PC-3 (cell line): ENCODE results near the gene ATG16L1. TPM values are rescaled to one million over a fixed set of nuclear protein-coding genes. Genes with fewer than 3 reads are reported as not detected.

ENCODE experiments used
- ATAC-seq: fragments of 200-7000 bp; cut with Tn5 transposase; 2 replicates; pipeline ENCODE4 v1.9.1; 2020; ENCODE audit warnings: mild to moderate bottlenecking, moderate library complexity
- BruUV-seq: library from RNA; stranded (reverse); fragments of 400-500 nt; replicated peaks from 2 replicates; lab custom pipeline; 2021; lab: Mats Ljungman, UMichigan
- CTCF ChIA-PET: fragments of 300-600 bp; sonication (Branson Sonifier 250); formaldehyde crosslinking; loops from one replicate; lab custom pipeline; 2022; ENCODE audit warnings: antibody characterized with exemption; lab: Charles Lee
- POLR2A ChIA-PET: fragments of 300-600 bp; sonication (Branson Sonifier 250); formaldehyde crosslinking; loops from one replicate; lab custom pipeline; 2022; ENCODE audit warnings: antibody characterized with exemption; ENCODE audit not compliant: unreplicated experiment; lab: Charles Lee
- DNase-seq: peaks from one replicate; pipeline ENCODE4 v3.0.0-alpha.2; 2015
- H2AFZ ChIP-seq: fragments of 300-600 bp; sonication (generic); 2 replicates; pipeline ENCODE4 v1.6.0; 2016; ENCODE audit warnings: antibody characterized with exemption, low read length
- H3F3A ChIP-seq: fragments of 300-600 bp; sonication (generic); one replicate; pipeline ENCODE4 v1.6.0; 2017; ENCODE audit warnings: antibody characterized with exemption, low read length, control low read depth, mild to moderate bottlenecking; ENCODE audit not compliant: unreplicated experiment
- H3K27ac ChIP-seq: fragments of 300-600 bp; sonication (generic); 2 replicates; pipeline ENCODE4 v1.5.1; 2016; ENCODE audit warnings: mild to moderate bottlenecking, low read length
- H3K27me3 ChIP-seq: fragments of 300-600 bp; sonication (generic); 2 replicates; pipeline ENCODE4 v1.6.1; 2016; ENCODE audit warnings: low read length, mixed read lengths
- H3K36me3 ChIP-seq: fragments of 300-600 bp; sonication (generic); 2 replicates; pipeline ENCODE4 v1.6.1; 2016; ENCODE audit warnings: low read depth, mixed run types, low read length, mixed read lengths
- H3K4me1 ChIP-seq: fragments of 300-600 bp; sonication (generic); 2 replicates; pipeline ENCODE4 v1.5.1; 2016; ENCODE audit warnings: low read length; ENCODE audit not compliant: insufficient read depth
- H3K4me2 ChIP-seq: fragments of 300-600 bp; sonication (generic); 2 replicates; pipeline ENCODE4 v1.6.0; 2016; ENCODE audit warnings: low read length
- H3K4me3 ChIP-seq: fragments of 300-600 bp; sonication (generic); 2 replicates; pipeline ENCODE4 v1.5.1; 2016; ENCODE audit warnings: mild to moderate bottlenecking, low read length, mixed read lengths
- H3K79me2 ChIP-seq: fragments of 300-600 bp; sonication (generic); 2 replicates; pipeline ENCODE4 v1.6.1; 2017; ENCODE audit warnings: low read length, mixed read lengths
- H3K9ac ChIP-seq: fragments of 300-600 bp; sonication (generic); 2 replicates; pipeline ENCODE4 v1.6.0; 2016; ENCODE audit warnings: mild to moderate bottlenecking, low read length
- H3K9me2 ChIP-seq: fragments of 300-600 bp; sonication (generic); replicated peaks from 2 replicates; pipeline ENCODE4 v1.6.1; 2016; ENCODE audit warnings: mixed run types, low read length, mixed read lengths
- H3K9me3 ChIP-seq: fragments of 300-600 bp; sonication (generic); 2 replicates; pipeline ENCODE4 v1.6.1; 2016; ENCODE audit warnings: low read length, mixed read lengths
- H4K20me1 ChIP-seq: fragments of 300-600 bp; sonication (generic); 2 replicates; pipeline ENCODE4 v1.6.1; 2016; ENCODE audit warnings: low read length, mixed read lengths
- CTCF ChIP-seq: fragments of 300-600 bp; sonication (generic); conservative IDR thresholded peaks from 2 replicates; pipeline ENCODE4 v1.5.1; 2017; ENCODE audit warnings: antibody characterized with exemption, low read depth, mild to moderate bottlenecking, low read length
- EZH2 ChIP-seq: fragments of 300-600 bp; sonication (generic); IDR thresholded peaks from one replicate; pipeline ENCODE4 v1.6.1; 2017; ENCODE audit warnings: antibody characterized with exemption, mild to moderate bottlenecking, low read length; ENCODE audit not compliant: unreplicated experiment
- EZH2phosphoT487 ChIP-seq: fragments of 300-600 bp; sonication (generic); IDR thresholded peaks from 2 replicates; pipeline ENCODE4 v1.6.1; 2018; ENCODE audit warnings: mild to moderate bottlenecking, antibody characterized with exemption, low read length, borderline replicate concordance
- intact Hi-C: fragments of 100-400 bp; cut with micrococcal nuclease; formaldehyde crosslinking; loops from 2 replicates; pipeline ENCODE4 v1.9.0; 2023
- total RNA-seq: library from RNA; depleted of rRNA; stranded (reverse); fragments of >200 nt; gene quantifications from 2 replicates; pipeline ENCODE4 v1.2.3, GENCODE V29; 2014

Gene ATG16L1
- total RNA-seq, 1 experiment from 2014 or later, result 173 TPM

GRCh38 chr2:233219848-233220247 lies 31.6 kb upstream of the ATG16L1 start:
- Histone ChIP-seq H3K79me2 (no peaks in the 10 kb centered on the region), H3K9me3 (no peaks in the 10 kb centered on the region), H3K27me3 (no peaks in the 10 kb centered on the region), H4K20me1 (no peaks in the 10 kb centered on the region), H3K27ac (no peak overlapping the region), H3F3A (no peaks in the 10 kb centered on the region), H3K36me3 (no peaks in the 10 kb centered on the region), H3K9me2 (no peaks in the 10 kb centered on the region), H3K4me1 (no peaks in the 10 kb centered on the region), H3K4me3 (no peak overlapping the region), H3K4me2 (no peak overlapping the region), H2AFZ (no peak overlapping the region), H3K9ac (no peak overlapping the region)
- CTCF ChIA-PET, result no interaction called here
- intact Hi-C loops, result no loop called here
- no TSS peak for BruUV-seq
- POLR2A ChIA-PET, result no interaction called here
- ATAC-seq (no peak), DNase-seq (no peak)
- no peak for TF ChIP-seq CTCF
- no peak for TF ChIP-seq EZH2
- no peak for TF ChIP-seq EZH2phosphoT487

DNA sequence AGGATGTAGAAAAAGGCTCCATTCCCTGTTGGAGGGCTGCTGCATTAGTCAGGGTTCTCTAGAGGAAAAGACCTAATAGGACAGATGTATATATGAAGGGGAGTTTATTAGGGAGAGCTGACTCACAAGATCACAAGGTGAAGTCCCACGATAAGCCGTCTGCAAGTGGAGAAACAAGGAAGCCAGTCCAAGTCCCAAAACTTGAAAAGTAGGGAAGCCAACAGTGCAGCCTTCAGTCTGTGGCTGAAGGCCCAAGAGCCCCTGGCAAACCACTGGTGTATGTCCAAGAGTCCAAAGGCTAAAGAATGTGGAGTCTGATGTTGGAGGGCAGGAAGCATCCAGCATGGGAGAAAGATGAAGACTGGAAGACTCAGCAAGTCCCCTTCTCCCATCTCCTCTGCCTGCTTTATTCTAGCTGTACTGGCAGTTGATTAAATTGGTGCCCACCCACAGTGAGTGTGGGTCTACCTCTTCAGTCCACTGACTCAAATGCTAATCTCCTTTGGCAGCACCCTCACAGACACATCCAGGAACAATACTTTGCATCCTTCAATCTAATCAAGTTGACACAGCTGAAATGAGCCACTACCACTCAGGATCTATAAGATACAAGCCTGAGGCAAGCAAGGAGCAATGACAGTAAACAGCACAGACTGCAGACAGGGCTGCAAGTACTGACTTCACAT lies 30.0 kb upstream of the ATG16L1 start:
- H3K27me3 ChIP-seq, result no peaks in the 10 kb centered on the region
- ChIA-PET CTCF (no interaction called here), POLR2A (no interaction called here)
- no peak for ATAC-seq
- no peaks in the 10 kb centered on the region for H4K20me1 ChIP-seq
- no TSS peak for BruUV-seq
- no peaks in the 10 kb centered on the region for H3F3A ChIP-seq
- no peak overlapping the region for H3K4me3 ChIP-seq
- no peaks in the 10 kb centered on the region for H3K9me3 ChIP-seq
- H3K9me2 ChIP-seq, result no peaks in the 10 kb centered on the region
- H2AFZ ChIP-seq, result no peak overlapping the region
- no peak overlapping the region for H3K4me2 ChIP-seq
- TF ChIP-seq EZH2phosphoT487 (no peak), EZH2 (no peak), CTCF (no peak)
- no peak overlapping the region for H3K27ac ChIP-seq
- H3K36me3 ChIP-seq, result no peaks in the 10 kb centered on the region
- no peaks in the 10 kb centered on the region for H3K79me2 ChIP-seq
- intact Hi-C loops, result no loop called here
- H3K4me1 ChIP-seq, result no peaks in the 10 kb centered on the region
- peak; percentile 10 for DNase-seq
- H3K9ac ChIP-seq, result no peak overlapping the region
